ENCODE data around the gene PNPO. TPM values are rescaled to one million over a fixed set of nuclear protein-coding genes. Genes with fewer than 3 reads are reported as not detected.

Gene PNPO
- total and polyA plus RNA-seq, 2 of the 13 experiments (the other 11 are each of a cell fraction or from before 2014, with no cell fraction given), result 47.9 to 63.3 TPM

- Histone ChIP-seq H3K4me1 (ENCODE audit: insufficient read depth, low read length) (peaks cover 43% of the 10 kb centered on the region), H2AFZ (ENCODE audit: low read length) (no peak overlapping the region), H3K79me2 (ENCODE audit: insufficient read depth, low read length) (no peaks in the 10 kb centered on the region), H4K20me1 (ENCODE audit: insufficient read depth, low read length) (no peaks in the 10 kb centered on the region), H3K36me3 (replicated peaks in 1 of 2; ENCODE audit: control insufficient read depth in 1 of 2, insufficient read depth in 2 of 2, low read length in 2 of 2) (no peaks in the 10 kb centered on the region; a peak in 1 of 5 replicates), H3K27me3 (ENCODE audit: control insufficient read depth in 1 of 2, insufficient read depth in 2 of 2, low read length in 2 of 2) (no peaks in the 10 kb centered on the region), H3K9me3 (ENCODE audit: low read length) (no peaks in the 10 kb centered on the region), H3K9ac (ENCODE audit: insufficient read depth, low read depth, low read length) (no peak overlapping the region), H3K4me2 (ENCODE audit: low read depth, low read length) (no peak overlapping the region), H3K4me3 (replicated peaks in 1 of 3; ENCODE audit: insufficient read depth in 1 of 3, low read depth in 2 of 3, low read length in 3 of 3) (no peak overlapping the region), H3K27ac (ENCODE audit: extremely low read length, insufficient read depth, low read length) (peak overlapping the region; percentile 34)
- ATAC-seq (peak; percentile 42; the same call in 2 of the 3 replicates), FAIRE-seq (no peak), DNase-seq (ENCODE audit: low spot score) (peak; percentile 52)
- CTCF ChIA-PET (ENCODE audit: low intra/inter-chr PET ratio, low total read pairs), result no interaction called here
- TF ChIP-seq ZNF784 (CRISPR knock-in tag; IDR thresholded peaks at IDR 0.05; ENCODE audit: borderline replicate concordance), result no peak
- TF ChIP-seq ZNF75D (CRISPR knock-in tag; IDR thresholded peaks at IDR 0.05; ENCODE audit: borderline replicate concordance), result peak; percentile 89; the same call in 1 of the 2 replicates
- no peak for TF ChIP-seq ZXDC (CRISPR knock-in tag; IDR thresholded peaks at IDR 0.05)
- TF ChIP-seq ZBTB2 (CRISPR knock-in tag; IDR thresholded peaks at IDR 0.05; ENCODE audit: low read depth), result no peak
- no peak for TF ChIP-seq NONO (IDR thresholded peaks at IDR 0.05)
- TF ChIP-seq NONO (CRISPR knock-in tag; conservative IDR thresholded peaks at IDR 0.05), result no peak
- no peak for TF ChIP-seq CERS6 (CRISPR knock-in tag; IDR thresholded peaks at IDR 0.05)
- no peak for TF ChIP-seq TEF (CRISPR knock-in tag; IDR thresholded peaks at IDR 0.05)
- no peak for TF ChIP-seq NFKB2 (CRISPR knock-in tag; IDR thresholded peaks at IDR 0.05; ENCODE audit: borderline replicate concordance)
- peak; percentile 36; the same call in 1 of the 2 replicates for TF ChIP-seq TFAP4 (IDR thresholded peaks at IDR 0.05; ENCODE audit: borderline replicate concordance, low read depth)
- no peak for TF ChIP-seq HIVEP1 (CRISPR knock-in tag; IDR thresholded peaks at IDR 0.05)
- no peak for TF ChIP-seq ZSCAN21 (CRISPR knock-in tag; IDR thresholded peaks at IDR 0.05; ENCODE audit: borderline replicate concordance)
- 65% methylated on average over 8 of the region's 8 CpGs for WGBS (ENCODE audit: low lambda C conversion rate)
- POLR2A ChIA-PET, result interaction anchor here (0.7 to 3.9 kb wide), 3 partner anchors 9 to 65 kb away, joined by 3 to 37 read pairs (median 4); partner anchors contain the start of genes CDK5RAP3 and SP2
- in situ Hi-C loops (cut with HindIII; ENCODE audit: extremely low pct_ligation_motif_present, low pct_unique_long_range_greater_than_20kb), result no loop called here
- intact Hi-C loops (cut with micrococcal nuclease; ENCODE audit: unreplicated experiment), result no loop called here
- BruUV-seq (replicated peaks), result no TSS peak
These were observed 36.1 kb upstream of the PNPO start for GRCh38 chr17:47905221-47905733.
